SK-N-MC (cell line): Measurements from ENCODE around the gene NCF2.

ENCODE experiments used
- DNase-seq: peaks from one replicate; pipeline ENCODE4 v3.0.0-alpha.2; 2011; ENCODE audit warnings: low read depth, low spot score
- H3K27ac ChIP-seq: fragments of 200-600 bp; sonication (generic); 2 replicates; pipeline ENCODE4 v1.5.1; 2016; ENCODE audit warnings: mixed run types
- H3K36me3 ChIP-seq: fragments of 200-600 bp; sonication (generic); 2 replicates; pipeline ENCODE4 v1.6.1; 2017; ENCODE audit warnings: antibody characterized with exemption, low read length, mixed read lengths; ENCODE audit not compliant: insufficient read depth
- H3K4me3 ChIP-seq: fragments of 200-600 bp; sonication (generic); 2 replicates; pipeline ENCODE4 v1.5.1; 2016
- H3K9ac ChIP-seq: fragments of 200-600 bp; sonication (generic); 2 replicates; pipeline ENCODE4 v1.8.0; 2017; ENCODE audit warnings: mixed run types, mixed read lengths; ENCODE audit not compliant: insufficient read length
- H3K9me3 ChIP-seq: fragments of 200-600 bp; sonication (generic); 2 replicates; pipeline ENCODE4 v1.6.1; 2017; ENCODE audit warnings: low read depth, mild to moderate bottlenecking, antibody characterized with exemption, low read length, moderate library complexity, mixed read lengths
- EZH2 ChIP-seq: fragments of 200-600 bp; sonication (generic); IDR thresholded peaks from one replicate; pipeline ENCODE4 v1.6.1; 2017; ENCODE audit warnings: antibody characterized with exemption
- FOXP2 ChIP-seq: optimal IDR thresholded peaks from 2 replicates; pipeline ENCODE3; 2011; ENCODE audit warnings: mild to moderate bottlenecking, moderate library complexity; ENCODE audit not compliant: insufficient read depth; ENCODE audit errors: extremely low read length, control extremely low read depth
- POLR2AphosphoS5 ChIP-seq: IDR thresholded peaks from 2 replicates; pipeline ENCODE4 v1.6.1; 2012; ENCODE audit warnings: mild to moderate bottlenecking, low read depth, low read length, borderline replicate concordance

Gene NCF2

DNA sequence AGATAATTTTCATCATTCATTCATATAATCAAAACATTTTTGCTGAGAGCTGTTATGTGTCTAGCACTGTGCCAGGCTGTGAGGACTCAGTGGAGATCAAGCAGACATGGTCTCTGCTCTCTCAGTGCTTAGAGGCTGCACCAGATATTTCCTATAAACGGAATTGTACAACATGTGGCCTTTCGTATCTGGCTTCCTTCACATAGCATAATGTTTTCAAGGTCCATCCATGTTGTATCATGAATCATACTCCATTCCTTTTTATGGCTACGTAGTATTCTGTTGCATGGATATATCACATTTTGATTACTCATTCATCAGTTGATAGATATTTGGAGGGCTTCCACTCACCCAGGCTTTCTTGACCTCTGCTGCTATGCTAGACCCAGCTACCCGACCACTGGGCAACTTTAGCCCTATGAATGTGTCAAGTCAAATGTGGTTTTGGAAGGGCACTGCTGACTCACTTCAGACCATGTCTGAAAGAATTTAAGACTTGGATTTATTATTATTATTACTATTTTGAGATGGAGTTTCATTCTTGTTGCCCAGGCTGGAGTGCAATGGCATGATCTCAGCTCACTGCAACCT is 18.5 kb downstream of the NCF2 start:
- Histone ChIP-seq H3K9ac (no peak overlapping the region), H3K27ac (no peak overlapping the region), H3K4me3 (no peak overlapping the region), H3K9me3 (no peaks in the 10 kb centered on the region), H3K36me3 (no peaks in the 10 kb centered on the region)
- TF ChIP-seq FOXP2 (no peak), EZH2 (no peak), POLR2AphosphoS5 (no peak)
- DNase-seq = no peak

DNA sequence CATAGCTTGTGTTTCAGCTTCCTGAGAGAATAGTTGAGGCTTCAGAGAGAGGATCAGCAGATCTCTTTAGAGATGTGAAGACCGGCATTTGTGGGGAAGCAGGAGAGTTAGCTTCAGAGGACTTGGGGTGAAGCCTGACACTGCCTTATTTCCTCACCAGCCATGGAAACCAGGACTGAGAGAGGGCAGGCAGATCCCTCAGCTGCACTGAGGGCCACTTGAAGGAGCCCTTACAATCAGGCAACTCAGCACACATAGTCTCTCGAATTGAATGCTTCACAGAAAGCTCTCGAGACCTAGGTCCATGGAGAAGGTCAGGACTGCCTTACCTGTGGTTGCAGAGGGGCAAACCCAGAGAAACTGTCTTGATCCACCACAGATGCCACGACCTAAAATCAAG is 19.8 kb downstream of the NCF2 start:
- DNase-seq = no peak
- Histone ChIP-seq H3K9me3 (no peaks in the 10 kb centered on the region), H3K9ac (no peak overlapping the region), H3K27ac (no peak overlapping the region), H3K36me3 (no peaks in the 10 kb centered on the region), H3K4me3 (no peak overlapping the region)
- no peak for TF ChIP-seq FOXP2
- TF ChIP-seq POLR2AphosphoS5 = no peak
- TF ChIP-seq EZH2 = no peak

DNA sequence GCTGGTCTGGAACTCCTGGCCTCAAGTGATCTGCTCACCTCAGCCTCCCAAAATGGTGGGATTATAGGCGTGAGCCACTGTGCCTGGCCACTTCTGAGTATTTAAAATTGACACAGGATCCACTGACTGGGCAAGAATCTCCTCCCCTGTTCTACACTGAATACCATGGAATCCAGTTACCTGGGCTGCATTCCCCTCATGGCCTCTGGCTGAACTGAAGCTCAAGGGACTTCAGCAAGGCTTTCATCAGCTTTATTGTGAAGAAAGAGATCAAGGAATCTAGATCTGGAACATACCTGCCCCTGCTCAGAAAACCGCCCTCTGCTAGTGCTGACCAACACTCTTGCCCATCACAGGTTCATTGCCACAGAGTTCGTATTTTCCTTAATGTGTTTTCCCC is 20.5 kb downstream of the NCF2 start:
- Histone ChIP-seq H3K4me3 (no peak overlapping the region), H3K9me3 (no peaks in the 10 kb centered on the region), H3K36me3 (no peaks in the 10 kb centered on the region), H3K27ac (no peak overlapping the region), H3K9ac (no peak overlapping the region)
- TF ChIP-seq POLR2AphosphoS5 (no peak), EZH2 (no peak), FOXP2 (no peak)
- DNase-seq = no peak

DNA sequence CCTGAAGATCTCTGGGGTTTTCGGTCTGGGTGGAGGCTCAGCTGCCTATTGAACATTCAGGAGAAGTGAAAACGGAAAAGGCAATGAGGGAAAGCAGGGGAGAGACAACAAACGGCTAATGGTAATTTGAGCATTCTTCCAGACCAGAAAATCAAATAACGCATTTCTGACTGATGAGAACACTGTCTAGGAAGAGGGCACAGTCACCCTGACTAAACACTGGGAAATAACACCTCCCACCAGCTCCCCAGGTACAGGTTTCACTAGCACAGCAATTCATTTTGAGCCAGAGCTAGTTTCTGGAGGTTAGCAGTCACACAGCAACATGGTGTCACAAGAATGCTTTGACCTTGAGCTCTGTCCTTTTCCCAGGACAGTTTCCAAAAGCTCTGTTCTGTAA is 21.1 kb downstream of the NCF2 start:
- Histone ChIP-seq H3K36me3 (no peaks in the 10 kb centered on the region), H3K9ac (no peak overlapping the region), H3K27ac (no peak overlapping the region), H3K9me3 (no peaks in the 10 kb centered on the region), H3K4me3 (no peak overlapping the region)
- DNase-seq = no peak
- TF ChIP-seq EZH2 (no peak), FOXP2 (no peak), POLR2AphosphoS5 (no peak)

DNA sequence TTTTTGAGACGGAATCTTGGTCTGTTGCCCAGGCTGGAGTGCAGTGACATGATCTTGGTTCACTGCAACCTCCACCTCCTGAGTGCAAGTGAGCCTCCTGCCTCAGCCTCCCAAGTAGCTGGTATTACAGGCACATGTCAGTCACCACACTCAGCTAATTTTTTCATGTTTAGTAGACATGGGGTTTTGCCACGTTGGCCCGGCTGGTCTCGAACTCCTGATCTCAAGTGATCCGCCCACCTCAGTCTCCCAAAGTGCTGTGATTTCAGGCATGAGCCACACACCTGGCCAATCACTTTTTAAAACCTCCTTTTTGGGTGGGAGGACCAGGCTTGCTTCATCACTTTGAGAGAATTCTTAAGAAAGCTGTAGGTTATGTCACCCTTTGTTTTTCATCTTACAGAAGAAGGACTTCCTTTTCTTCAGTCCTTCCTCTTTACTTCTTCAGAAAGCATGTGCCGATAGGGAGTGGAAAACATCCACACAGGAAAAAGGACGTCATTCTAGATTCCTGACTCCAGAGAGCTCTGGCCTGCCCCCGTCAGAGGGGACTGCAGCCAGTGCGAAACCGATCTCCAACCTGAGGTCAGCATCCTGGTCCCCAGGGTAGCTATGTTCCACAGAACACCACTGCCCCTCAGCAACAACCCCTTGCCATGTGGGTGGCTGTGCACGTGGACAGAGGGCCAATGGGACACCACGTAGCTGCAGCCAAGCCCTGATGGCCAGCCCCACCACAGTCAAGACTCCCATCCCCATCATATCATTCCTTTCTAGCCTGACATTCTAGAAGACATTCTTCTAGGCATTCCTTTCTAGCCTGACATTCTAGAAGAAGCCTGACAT is 21.9 kb downstream of the NCF2 start:
- no peak for DNase-seq
- TF ChIP-seq EZH2 = no peak
- no peaks in the 10 kb centered on the region for H3K9me3 ChIP-seq
- H3K36me3 ChIP-seq = no peaks in the 10 kb centered on the region
- no peak overlapping the region for H3K4me3 ChIP-seq
- H3K9ac ChIP-seq = no peak overlapping the region
- no peak overlapping the region for H3K27ac ChIP-seq

DNA sequence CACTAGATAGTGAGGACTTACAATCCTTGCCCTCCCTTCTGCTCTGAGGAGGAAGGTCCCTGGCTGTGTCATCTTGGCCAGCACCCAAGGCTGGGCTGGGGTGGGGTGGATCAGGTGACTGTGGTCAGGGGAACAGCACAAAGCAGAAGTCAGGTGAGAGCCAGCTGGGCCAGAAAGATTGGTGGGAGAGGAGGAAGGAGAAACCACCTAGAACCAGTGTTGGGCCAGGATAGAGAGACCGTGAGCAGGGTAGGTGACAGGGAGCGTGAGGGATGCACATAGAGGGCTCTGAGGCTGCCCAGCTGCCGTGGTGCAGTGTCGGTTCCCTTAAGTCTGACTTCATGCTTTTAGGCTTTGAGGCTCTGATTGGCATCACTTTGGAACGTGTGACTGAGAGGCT is 22.7 kb downstream of the NCF2 start:
- no peak for TF ChIP-seq FOXP2
- no peak for TF ChIP-seq EZH2
- no peak for TF ChIP-seq POLR2AphosphoS5
- H3K36me3 ChIP-seq = no peaks in the 10 kb centered on the region
- no peak overlapping the region for H3K9ac ChIP-seq
- DNase-seq = no peak
- H3K4me3 ChIP-seq = no peak overlapping the region
- no peak overlapping the region for H3K27ac ChIP-seq
- no peaks in the 10 kb centered on the region for H3K9me3 ChIP-seq

DNA sequence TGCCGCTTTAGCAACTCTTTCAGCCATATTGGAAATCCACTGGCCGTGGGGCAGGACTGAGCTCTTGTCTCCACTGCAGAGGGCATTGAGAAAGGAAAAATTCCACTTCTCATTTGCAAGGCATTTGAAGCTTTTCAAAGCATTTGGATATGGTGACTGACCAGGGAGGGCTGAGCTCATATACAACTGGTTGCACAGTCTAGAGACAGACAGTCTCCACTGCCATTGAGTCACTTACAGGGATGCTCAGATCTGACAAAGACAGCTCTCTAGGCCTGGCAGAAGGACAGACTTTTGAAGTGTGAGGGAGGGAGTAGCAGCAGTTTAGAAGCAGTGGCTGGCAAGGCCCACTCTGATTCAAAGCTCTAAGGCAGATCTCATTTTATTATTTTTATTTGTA is 24.2 kb downstream of the NCF2 start:
- H3K36me3 ChIP-seq = no peaks in the 10 kb centered on the region
- no peak overlapping the region for H3K9ac ChIP-seq
- H3K27ac ChIP-seq = no peak overlapping the region
- DNase-seq = no peak
- H3K4me3 ChIP-seq = no peak overlapping the region
- no peak for TF ChIP-seq POLR2AphosphoS5
- no peak for TF ChIP-seq EZH2
- no peak for TF ChIP-seq FOXP2
- H3K9me3 ChIP-seq = no peaks in the 10 kb centered on the region

DNA sequence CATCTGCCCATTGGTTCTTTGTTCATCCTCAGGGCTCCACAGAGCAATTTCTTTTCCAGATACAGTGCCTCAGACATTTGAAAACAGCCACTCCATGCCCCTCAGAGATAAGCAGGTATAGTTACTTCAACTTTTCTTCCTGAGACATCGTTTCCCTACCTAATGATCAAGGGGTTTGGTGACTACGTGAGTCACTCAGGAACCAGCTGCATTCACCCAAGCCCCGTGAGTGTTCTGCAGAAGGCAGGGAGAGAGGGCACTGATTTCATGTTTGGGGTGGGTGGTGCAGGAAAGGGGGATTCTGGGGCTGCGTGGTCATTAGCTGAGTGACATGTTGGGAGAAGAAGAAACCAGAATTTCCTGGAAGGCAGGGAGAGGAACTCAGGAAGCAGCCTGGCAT is 25.0 kb downstream of the NCF2 start:
- Histone ChIP-seq H3K4me3 (no peak overlapping the region), H3K27ac (no peak overlapping the region), H3K36me3 (no peaks in the 10 kb centered on the region), H3K9ac (no peak overlapping the region), H3K9me3 (no peaks in the 10 kb centered on the region)
- no peak for DNase-seq
- TF ChIP-seq POLR2AphosphoS5 = no peak
- TF ChIP-seq EZH2 = no peak
- no peak for TF ChIP-seq FOXP2

DNA sequence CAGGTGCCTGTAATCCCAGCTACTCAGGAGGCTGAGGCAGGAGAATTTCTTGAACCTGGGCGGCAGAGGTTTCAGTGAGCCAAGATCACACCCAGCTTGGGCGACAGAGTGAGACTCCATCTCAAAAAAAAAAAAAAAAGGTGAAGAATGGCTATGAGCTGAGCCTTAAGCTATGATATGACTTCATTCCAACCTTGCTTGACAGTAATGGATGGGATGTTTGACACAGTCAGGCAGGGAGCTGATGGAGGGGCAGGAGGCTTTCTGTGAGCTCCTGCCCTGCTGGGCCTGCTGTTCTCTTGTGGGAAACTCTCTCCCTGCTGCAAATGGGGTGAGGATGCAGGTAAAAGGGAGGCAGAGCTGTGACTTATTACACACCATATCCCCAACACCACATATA is 27.6 kb downstream of the NCF2 start:
- no peak for DNase-seq
- no peak for TF ChIP-seq FOXP2
- no peak for TF ChIP-seq POLR2AphosphoS5
- TF ChIP-seq EZH2 = no peak
- Histone ChIP-seq H3K4me3 (no peak overlapping the region), H3K9ac (no peak overlapping the region), H3K36me3 (no peaks in the 10 kb centered on the region), H3K9me3 (no peaks in the 10 kb centered on the region), H3K27ac (no peak overlapping the region)
